IMR-90 (cell line): ENCODE measurements around the gene KLHDC3. TPM values are rescaled to one million over a fixed set of nuclear protein-coding genes. Genes with fewer than 3 reads are reported as not detected.
"Not testable (repeated sequence)": the region's sequence is repeated elsewhere in the genome, so short reads cannot be mapped to it uniquely, and the experiment has no call there.

ENCODE experiments used
- ATAC-seq: fragments of 200-7000 bp; cut with Tn5 transposase; 2 replicates; pipeline ENCODE4 v1.9.1; 2020; ENCODE audit warnings: low read depth, mild to moderate bottlenecking, moderate library complexity
- BruUV-seq: library from RNA; stranded (reverse); fragments of 400-500 nt; replicated peaks from 2 replicates; lab custom pipeline; 2021; lab: Mats Ljungman, UMichigan
- CTCF ChIA-PET: fragments of 300-600 bp; formaldehyde crosslinking; extraction: SDS; loops from one replicate; lab custom pipeline; 2021; ENCODE audit warnings: antibody characterized with exemption; lab: Yijun Ruan, JAX
- POLR2A ChIA-PET: fragments of 300-600 bp; sonication (Branson Sonifier 250); formaldehyde crosslinking; loops from one replicate; lab custom pipeline; 2022; ENCODE audit warnings: antibody characterized with exemption; ENCODE audit not compliant: unreplicated experiment; lab: Charles Lee
- DNase-seq: peaks from one replicate; pipeline ENCODE4 v3.0.0; 2013
- H2AFZ ChIP-seq: replicated peaks from 2 replicates; pipeline ENCODE3; 2013; ENCODE audit warnings: low read length, mild to moderate bottlenecking; ENCODE audit not compliant: poor library complexity
- H2AK5ac ChIP-seq: 2 replicates; pipeline ENCODE4 v1.6.1; 2013; ENCODE audit warnings: low read depth, low read length, inconsistent platforms
- H2AK9ac ChIP-seq: replicated peaks from 2 replicates; pipeline ENCODE3; 2013; ENCODE audit warnings: mild to moderate bottlenecking, low read depth, low read length, moderate library complexity; ENCODE audit not compliant: poor library complexity
- H2BK120ac ChIP-seq: 2 replicates; pipeline ENCODE4 v1.6.1; 2013; ENCODE audit warnings: low read depth, low read length, inconsistent platforms
- H2BK15ac ChIP-seq: 3 replicates; pipeline ENCODE4 v1.6.1; 2013; ENCODE audit warnings: low read depth, low read length, inconsistent platforms
- H2BK20ac ChIP-seq: 2 replicates; pipeline ENCODE4 v1.6.1; 2013; ENCODE audit warnings: low read depth, mild to moderate bottlenecking, inconsistent platforms, low read length, moderate library complexity
- H2BK5ac ChIP-seq: 2 replicates; pipeline ENCODE4 v1.6.1; 2013; ENCODE audit warnings: mild to moderate bottlenecking, low read depth, low read length, inconsistent platforms; ENCODE audit not compliant: poor library complexity, severe bottlenecking
- H3K14ac ChIP-seq: replicated peaks from 2 replicates; pipeline ENCODE4 v1.6.1; 2013; ENCODE audit warnings: low read depth, low read length, inconsistent platforms
- H3K18ac ChIP-seq: 2 replicates; pipeline ENCODE4 v1.6.1; 2013; ENCODE audit warnings: low read depth, low read length, control low read depth
- H3K23ac ChIP-seq: 2 replicates; pipeline ENCODE4 v1.6.1; 2013; ENCODE audit warnings: low read depth, low read length, inconsistent platforms
- H3K27ac ChIP-seq: 2 replicates; pipeline ENCODE4 v1.5.1; 2013; ENCODE audit warnings: mild to moderate bottlenecking, control low read depth, low read length; ENCODE audit not compliant: insufficient read depth
- H3K27me3 ChIP-seq: 2 replicates; pipeline ENCODE4 v1.6.1; 2013; ENCODE audit warnings: low read length; ENCODE audit not compliant: control insufficient read depth, insufficient read depth
- H3K36me3 ChIP-seq: 2 replicates; pipeline ENCODE4 v1.6.1; 2013; ENCODE audit warnings: low read length, mixed read lengths; ENCODE audit not compliant: control insufficient read depth, insufficient read depth
- H3K4ac ChIP-seq: 2 replicates; pipeline ENCODE4 v1.6.1; 2013; ENCODE audit warnings: low read depth, low read length, inconsistent platforms
- H3K4me1 ChIP-seq: 2 replicates; pipeline ENCODE4 v1.6.1; 2013; ENCODE audit warnings: low read length, mixed read lengths; ENCODE audit not compliant: control insufficient read depth, insufficient read depth
- H3K4me2 ChIP-seq: 2 replicates; pipeline ENCODE4 v1.6.1; 2013; ENCODE audit warnings: low read depth, mild to moderate bottlenecking, control low read depth, low read length, moderate library complexity
- H3K4me3 ChIP-seq: 2 replicates; pipeline ENCODE4 v1.5.1; 2013; ENCODE audit warnings: low read depth, mild to moderate bottlenecking, control low read depth, low read length, moderate library complexity; ENCODE audit not compliant: insufficient read depth
- H3K56ac ChIP-seq: 2 replicates; pipeline ENCODE4 v1.6.1; 2013; ENCODE audit warnings: low read length, inconsistent platforms; ENCODE audit not compliant: insufficient read depth; ENCODE audit errors: extremely low read depth
- H3K79me1 ChIP-seq, 2 experiments: 2 replicates each; pipeline ENCODE4 v1.6.1; 2013; ENCODE audit warnings: low read length in 2 of 2, inconsistent platforms in 1 of 2, low read depth in 1 of 2
- H3K9ac ChIP-seq: 2 replicates; pipeline ENCODE4 v1.6.1; 2013; ENCODE audit warnings: low read depth, low read length, control low read depth
- H3K9me1 ChIP-seq: 2 replicates; pipeline ENCODE4 v1.6.1; 2013; ENCODE audit warnings: low read length, inconsistent platforms; ENCODE audit not compliant: insufficient read depth
- H3K9me3 ChIP-seq: 2 replicates; pipeline ENCODE4 v1.6.1; 2013; ENCODE audit warnings: low read length; ENCODE audit not compliant: control insufficient read depth, insufficient read depth
- H4K20me1 ChIP-seq: 2 replicates; pipeline ENCODE4 v1.6.1; 2013; ENCODE audit warnings: low read length, inconsistent platforms; ENCODE audit not compliant: insufficient read depth
- H4K5ac ChIP-seq: 2 replicates; pipeline ENCODE4 v1.6.1; 2013; ENCODE audit warnings: mild to moderate bottlenecking, low read depth, low read length, control low read depth
- H4K8ac ChIP-seq, 2 experiments: 2 replicates each; pipeline ENCODE4 v1.6.1; 2013; ENCODE audit warnings: low read depth in 2 of 2, low read length in 2 of 2, control low read depth in 1 of 2, inconsistent platforms in 1 of 2
- H4K91ac ChIP-seq: 2 replicates; pipeline ENCODE4 v1.6.1; 2013; ENCODE audit warnings: low read depth, low read length, inconsistent platforms; ENCODE audit not compliant: insufficient read depth
- WGBS, 2 experiments: methylation state at CpG; one replicate each; pipeline versions ENCODE4 v1.1.5 to v1.1.7; 2013; ENCODE audit warnings: missing lambda C conversion rate in 2 of 2; ENCODE audit not compliant: insufficient read length in 1 of 2; ENCODE audit errors: extremely low coverage in 2 of 2; 5-methylcytosine and 5-hydroxymethylcytosine counted together
- dilution Hi-C: fragments of 300-500 bp; cut with HindIII; formaldehyde crosslinking; loops from one replicate; pipeline ENCODE4 v1.14.3; 2018; ENCODE audit warnings: low sequenced_read_pairs; ENCODE audit not compliant: unreplicated experiment
- in situ Hi-C: fragments of 300-500 bp; cut with MboI; formaldehyde crosslinking; loops from 3 replicates; pipeline ENCODE4 v1.14.3; 2019; ENCODE audit warnings: low sequenced_read_pairs, inconsistent platforms, mixed read lengths
- intact Hi-C: fragments of 100-400 bp; cut with micrococcal nuclease; formaldehyde crosslinking; loops from 2 replicates; pipeline ENCODE4 v1.10.0; 2022
- polyA plus RNA-seq, 3 experiments: library from polyadenylated mRNA; depleted of rRNA; stranded (reverse); fragments of >200 nt; gene quantifications; 2 replicates each; pipeline ENCODE4 v1.2.3, GENCODE V29; 2012; ENCODE audit warnings: low replicate concordance in 1 of 3
- total RNA-seq: library from RNA; depleted of rRNA; stranded (reverse); fragments of >200 nt; gene quantifications from 2 replicates; pipeline ENCODE4 v1.2.3, GENCODE V29; 2012

The KLHDC3 gene
- total and polyA plus RNA-seq, 2 of the 4 experiments (the other 2 are of a cell fraction), result 57.1 to 76.0 TPM

GRCh38 chr6:43041475-43041874 lies 27.4 kb downstream of the KLHDC3 start:
- H2AK9ac ChIP-seq, H3K9me1 ChIP-seq, H3K4me1 ChIP-seq, dilution Hi-C loops, H2BK15ac ChIP-seq, DNase-seq, in situ Hi-C loops, H2BK120ac ChIP-seq, H3K27ac ChIP-seq, H3K14ac ChIP-seq, BruUV-seq, H2BK20ac ChIP-seq, ATAC-seq, H4K8ac ChIP-seq, H3K4me3 ChIP-seq, H3K27me3 ChIP-seq, H4K20me1 ChIP-seq, H4K5ac ChIP-seq, H3K4ac ChIP-seq, H3K23ac ChIP-seq, H3K4me2 ChIP-seq, H4K91ac ChIP-seq, H2AK5ac ChIP-seq, H3K56ac ChIP-seq, H2BK5ac ChIP-seq, H3K9ac ChIP-seq, intact Hi-C loops, H2AFZ ChIP-seq, H3K9me3 ChIP-seq, H3K18ac ChIP-seq: not testable (repeated sequence)
- peaks cover 3 to 12% of the 10 kb centered on the region in 2 experiments; a peak in 1 of 4 replicates for H3K79me1 ChIP-seq
- ChIA-PET POLR2A (interaction anchor here (0.6 kb wide), 1 partner anchor 357 kb away, joined by 18 read pairs; no protein-coding TSS in a partner anchor), CTCF (interaction anchor here (0.6 kb wide), 1 partner anchor 9 kb away, joined by 3 read pairs; no protein-coding TSS in a partner anchor)
- peaks cover 74% of the 10 kb centered on the region for H3K36me3 ChIP-seq
- WGBS, 2 experiments, result 70% methylated on average over 2 of the region's 8 CpGs; no CpG with 5 or more reads in 1 of the 2 experiments
